NCI-H2029 treated with DMSO at 0.1 percent for 48 hours (cell line): ENCODE data around the gene FANK1.
"Not testable (repeated sequence)": the region's sequence is repeated elsewhere in the genome, so short reads cannot be mapped to it uniquely, and the experiment has no call there.

ENCODE experiments used
- DNase-seq: peaks from one replicate; lab custom pipeline; 2025; lab: John Stamatoyannopoulos, UW

The FANK1 gene

DNA sequence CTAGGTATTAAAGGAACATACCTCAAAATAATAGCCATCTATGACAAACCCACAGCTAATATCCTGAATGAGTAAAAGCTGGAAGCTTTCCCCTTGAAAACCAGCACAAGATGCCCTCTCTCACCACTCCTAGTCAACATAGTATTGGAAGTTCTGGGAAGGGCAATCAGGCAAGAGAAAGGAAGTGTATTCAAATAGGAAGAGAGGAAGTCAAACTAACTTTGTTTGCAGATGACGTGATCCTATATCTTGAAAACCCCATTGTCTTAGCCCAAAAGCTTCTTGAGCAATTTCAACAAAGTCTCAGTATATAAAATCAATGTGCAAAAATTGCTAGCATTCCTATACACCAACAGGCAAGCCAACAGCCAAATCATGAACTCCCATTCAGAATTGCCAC is 131.3 kb downstream of the FANK1 start:
- DNase-seq = no peak

- DNase-seq = no peak
Measured at GRCh38 chr10:126029999-126030398, 133.6 kb downstream of the FANK1 start.

DNA sequence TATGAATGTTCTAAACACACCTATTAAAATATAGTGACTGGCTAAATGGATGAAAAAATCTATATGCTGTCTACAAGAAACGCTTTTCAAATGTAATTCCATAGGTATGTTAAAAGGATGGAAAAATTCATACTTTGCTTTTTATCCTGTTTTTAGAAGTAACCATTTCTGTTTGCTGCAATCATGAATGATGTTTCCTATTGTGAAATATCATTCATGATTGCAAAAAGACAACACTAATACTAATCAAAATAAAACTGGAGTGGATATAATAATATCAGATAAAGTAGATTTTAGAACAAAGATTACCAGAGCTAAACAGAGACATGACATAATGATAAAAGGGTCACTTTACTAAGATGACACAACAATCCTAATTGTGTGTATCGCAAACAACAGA is 138.2 kb downstream of the FANK1 start:
- no peak for DNase-seq

- no peak for DNase-seq
Measured at GRCh38 chr10:126036515-126036914, 140.2 kb downstream of the FANK1 start.

GRCh38 chr10:126037946-126038345 is 141.6 kb downstream of the FANK1 start:
- no peak for DNase-seq

GRCh38 chr10:126041117-126041516 is 144.8 kb downstream of the FANK1 start:
- DNase-seq = no peak

GRCh38 chr10:126041804-126042231 is 145.5 kb downstream of the FANK1 start:
- DNase-seq = peak; percentile 13

- DNase-seq = no peak
Measured at GRCh38 chr10:126042354-126042753, 146.0 kb downstream of the FANK1 start.

GRCh38 chr10:126042906-126043305 is 146.5 kb downstream of the FANK1 start:
- no peak for DNase-seq

GRCh38 chr10:126043389-126043788 is 147.0 kb downstream of the FANK1 start:
- no peak for DNase-seq

- no peak for DNase-seq
Measured at GRCh38 chr10:126045861-126046260, 149.5 kb downstream of the FANK1 start.

- DNase-seq = no peak
Measured at GRCh38 chr10:126046831-126047230, 150.5 kb downstream of the FANK1 start.

DNA sequence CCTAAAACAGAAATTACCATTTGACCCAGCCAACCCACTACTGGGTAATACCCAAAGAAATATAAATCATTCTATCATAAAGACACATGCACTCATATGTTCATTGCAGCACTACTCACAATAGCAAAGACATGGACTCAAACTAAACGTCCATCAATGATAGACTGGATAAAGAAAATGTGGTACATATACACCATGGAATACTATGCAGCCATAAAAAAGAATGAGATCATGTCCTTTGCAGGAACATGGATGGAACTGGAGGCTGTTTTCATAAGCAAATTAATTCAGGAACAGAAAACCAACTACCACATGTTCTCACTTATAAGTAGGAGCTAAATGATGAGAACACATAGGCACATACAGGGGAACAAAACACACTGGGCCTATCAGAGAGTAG is 151.4 kb downstream of the FANK1 start:
- DNase-seq = not testable (repeated sequence)

GRCh38 chr10:126049759-126050700 is 153.7 kb downstream of the FANK1 start:
- DNase-seq = no peak

GRCh38 chr10:126052171-126052570 is 155.8 kb downstream of the FANK1 start:
- no peak for DNase-seq

DNA sequence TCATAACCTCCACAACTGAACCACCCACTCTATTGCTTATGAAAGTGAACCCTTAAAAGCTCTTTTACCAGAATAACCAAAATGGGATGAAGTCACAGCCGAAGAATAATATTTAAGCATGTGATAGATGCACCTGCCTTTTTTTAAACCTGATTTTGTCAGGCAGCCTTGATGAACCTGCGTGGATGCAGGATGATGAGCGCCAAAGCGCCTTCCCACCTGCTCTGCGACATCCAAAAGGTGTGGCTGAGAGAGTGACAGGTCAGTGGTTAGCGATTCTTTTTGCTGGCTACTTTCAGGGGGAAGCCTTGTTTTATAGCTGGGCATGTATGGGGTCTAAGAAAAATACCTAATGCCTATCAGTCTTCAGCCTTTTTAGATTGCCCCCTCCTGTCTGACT is 157.8 kb downstream of the FANK1 start:
- no peak for DNase-seq

DNA sequence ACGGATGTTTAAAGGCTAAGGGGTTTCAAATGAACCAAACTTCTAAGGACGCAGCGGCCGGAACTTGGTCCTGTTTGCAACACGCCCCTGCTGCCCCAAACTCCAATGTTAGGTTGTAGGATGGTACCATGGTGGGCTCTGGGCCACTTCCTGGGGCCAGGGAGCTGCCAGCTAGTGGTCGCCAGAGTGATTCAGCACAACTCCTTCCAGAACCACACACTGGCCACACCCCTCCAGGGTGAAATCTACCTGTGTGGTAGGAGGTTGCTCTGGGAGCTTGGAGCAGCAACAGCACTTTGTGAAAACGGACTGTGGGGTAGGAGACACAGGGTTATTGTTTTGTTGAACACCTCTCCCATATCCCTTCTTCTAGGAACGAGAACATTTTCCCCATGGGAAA is 161.1 kb downstream of the FANK1 start:
- DNase-seq = no peak

DNA sequence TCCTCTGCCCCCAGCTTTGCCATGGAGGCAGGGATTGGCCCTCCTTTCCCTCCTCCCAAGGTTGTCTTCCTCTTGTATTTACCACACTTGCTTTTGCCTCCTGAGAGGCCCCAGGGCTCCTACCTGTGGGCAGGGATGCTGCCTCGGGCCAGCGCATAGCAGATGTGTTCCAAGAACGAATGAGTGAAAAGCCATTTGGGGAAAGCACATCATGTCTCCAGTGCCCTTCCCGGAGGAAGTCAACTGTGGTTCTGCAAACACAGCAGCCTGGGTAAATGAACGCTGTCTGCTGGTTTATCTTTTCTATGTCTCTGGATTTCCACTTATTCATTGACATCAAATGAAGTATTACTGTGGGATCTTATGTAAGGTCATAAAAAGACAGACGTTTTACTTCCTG is 161.7 kb downstream of the FANK1 start:
- no peak for DNase-seq

DNA sequence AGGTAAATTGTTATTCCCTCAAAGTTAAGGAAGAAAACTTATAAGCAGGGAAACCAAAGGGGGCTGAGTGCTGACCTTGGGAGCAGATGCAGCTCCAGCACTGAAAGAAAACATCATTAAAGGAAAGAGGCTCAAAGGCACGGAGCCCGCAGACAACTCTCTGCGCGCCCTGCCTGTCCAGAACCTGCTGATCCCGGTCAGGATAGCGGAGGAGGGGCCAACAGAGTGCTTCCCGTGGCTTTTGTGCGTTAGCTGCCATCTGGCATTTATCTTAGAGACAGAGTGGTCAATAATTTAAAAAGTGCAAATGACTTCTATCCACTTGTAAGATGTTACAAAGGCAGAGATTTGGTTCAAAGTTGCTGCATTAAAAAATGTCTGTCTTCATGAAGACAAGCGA is 162.1 kb downstream of the FANK1 start:
- DNase-seq = no peak
